ENCODE results near the gene SPI1.

DNA sequence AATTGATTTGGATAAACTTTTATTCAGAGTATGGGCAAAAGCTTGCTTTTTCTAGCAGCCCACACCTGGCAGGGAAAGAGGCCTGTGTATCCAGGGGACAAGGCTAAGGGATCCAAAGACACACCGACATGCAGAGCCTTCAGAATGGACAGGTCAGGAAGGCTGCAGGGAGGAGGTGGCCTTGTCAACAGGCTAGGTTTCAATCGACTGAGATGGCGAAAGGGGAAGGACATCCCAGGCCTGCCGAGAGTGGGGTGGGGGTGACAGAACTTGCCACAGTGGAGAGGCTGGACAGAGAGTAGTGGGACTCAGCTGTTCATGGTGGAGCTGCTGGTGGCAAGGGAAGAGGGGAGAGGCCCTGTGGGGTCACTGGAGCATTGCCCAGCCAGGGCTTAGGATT lies 24.8 kb upstream of the SPI1 start:
- TF ChIP-seq, protein P1, sequence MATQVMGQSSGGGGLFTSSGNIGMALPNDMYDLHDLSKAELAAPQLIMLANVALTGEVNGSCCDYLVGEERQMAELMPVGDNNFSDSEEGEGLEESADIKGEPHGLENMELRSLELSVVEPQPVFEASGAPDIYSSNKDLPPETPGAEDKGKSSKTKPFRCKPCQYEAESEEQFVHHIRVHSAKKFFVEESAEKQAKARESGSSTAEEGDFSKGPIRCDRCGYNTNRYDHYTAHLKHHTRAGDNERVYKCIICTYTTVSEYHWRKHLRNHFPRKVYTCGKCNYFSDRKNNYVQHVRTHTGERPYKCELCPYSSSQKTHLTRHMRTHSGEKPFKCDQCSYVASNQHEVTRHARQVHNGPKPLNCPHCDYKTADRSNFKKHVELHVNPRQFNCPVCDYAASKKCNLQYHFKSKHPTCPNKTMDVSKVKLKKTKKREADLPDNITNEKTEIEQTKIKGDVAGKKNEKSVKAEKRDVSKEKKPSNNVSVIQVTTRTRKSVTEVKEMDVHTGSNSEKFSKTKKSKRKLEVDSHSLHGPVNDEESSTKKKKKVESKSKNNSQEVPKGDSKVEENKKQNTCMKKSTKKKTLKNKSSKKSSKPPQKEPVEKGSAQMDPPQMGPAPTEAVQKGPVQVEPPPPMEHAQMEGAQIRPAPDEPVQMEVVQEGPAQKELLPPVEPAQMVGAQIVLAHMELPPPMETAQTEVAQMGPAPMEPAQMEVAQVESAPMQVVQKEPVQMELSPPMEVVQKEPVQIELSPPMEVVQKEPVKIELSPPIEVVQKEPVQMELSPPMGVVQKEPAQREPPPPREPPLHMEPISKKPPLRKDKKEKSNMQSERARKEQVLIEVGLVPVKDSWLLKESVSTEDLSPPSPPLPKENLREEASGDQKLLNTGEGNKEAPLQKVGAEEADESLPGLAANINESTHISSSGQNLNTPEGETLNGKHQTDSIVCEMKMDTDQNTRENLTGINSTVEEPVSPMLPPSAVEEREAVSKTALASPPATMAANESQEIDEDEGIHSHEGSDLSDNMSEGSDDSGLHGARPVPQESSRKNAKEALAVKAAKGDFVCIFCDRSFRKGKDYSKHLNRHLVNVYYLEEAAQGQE (tag by site-specific recombination; IDR thresholded peaks at IDR 0.05) = no peak
- TF ChIP-seq, protein P2, sequence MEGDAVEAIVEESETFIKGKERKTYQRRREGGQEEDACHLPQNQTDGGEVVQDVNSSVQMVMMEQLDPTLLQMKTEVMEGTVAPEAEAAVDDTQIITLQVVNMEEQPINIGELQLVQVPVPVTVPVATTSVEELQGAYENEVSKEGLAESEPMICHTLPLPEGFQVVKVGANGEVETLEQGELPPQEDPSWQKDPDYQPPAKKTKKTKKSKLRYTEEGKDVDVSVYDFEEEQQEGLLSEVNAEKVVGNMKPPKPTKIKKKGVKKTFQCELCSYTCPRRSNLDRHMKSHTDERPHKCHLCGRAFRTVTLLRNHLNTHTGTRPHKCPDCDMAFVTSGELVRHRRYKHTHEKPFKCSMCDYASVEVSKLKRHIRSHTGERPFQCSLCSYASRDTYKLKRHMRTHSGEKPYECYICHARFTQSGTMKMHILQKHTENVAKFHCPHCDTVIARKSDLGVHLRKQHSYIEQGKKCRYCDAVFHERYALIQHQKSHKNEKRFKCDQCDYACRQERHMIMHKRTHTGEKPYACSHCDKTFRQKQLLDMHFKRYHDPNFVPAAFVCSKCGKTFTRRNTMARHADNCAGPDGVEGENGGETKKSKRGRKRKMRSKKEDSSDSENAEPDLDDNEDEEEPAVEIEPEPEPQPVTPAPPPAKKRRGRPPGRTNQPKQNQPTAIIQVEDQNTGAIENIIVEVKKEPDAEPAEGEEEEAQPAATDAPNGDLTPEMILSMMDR (tag by site-specific recombination; IDR thresholded peaks at IDR 0.05) = no peak
- no peak for TF ChIP-seq ZNF423 (tag by site-specific recombination; IDR thresholded peaks at IDR 0.05)
- no peak for TF ChIP-seq ZNF596 (tag by site-specific recombination; IDR thresholded peaks at IDR 0.05)
- no peak for TF ChIP-seq PRDM6 (tag by site-specific recombination; IDR thresholded peaks at IDR 0.05)
- TF ChIP-seq ZXDB (tag by site-specific recombination; IDR thresholded peaks at IDR 0.05) = no peak
- no peak for TF ChIP-seq KLF7 (tag by site-specific recombination; IDR thresholded peaks at IDR 0.05; ENCODE audit: borderline replicate concordance)
- TF ChIP-seq ZNF302 (tag by site-specific recombination; IDR thresholded peaks at IDR 0.05; ENCODE audit: low read depth) = no peak
- no peak for TF ChIP-seq ZNF416 (tag by site-specific recombination; IDR thresholded peaks at IDR 0.05)

Data from HEK293 (cell line).